ENCODE results near the gene MRM1.

- TF ChIP-seq SUZ12 (IDR thresholded peaks at IDR 0.05; ENCODE audit: extremely low read depth, insufficient read depth, insufficient read length), result no peak
- TF ChIP-seq ZNF274 (IDR thresholded peaks at IDR 0.05; ENCODE audit: low read depth, low read length), result no peak
These were observed 8.6 kb upstream of the MRM1 start for GRCh38 chr17:36592716-36593321.

All from NT2/D1 (cell line).